HG03135 (cell line): ENCODE data around the gene EBF4.
"Not testable (repeated sequence)": the region's sequence is repeated elsewhere in the genome, so short reads cannot be mapped to it uniquely, and the experiment has no call there.

Experiments used
- ATAC-seq: cut with Tn5 transposase; IDR thresholded peaks from one replicate; pipeline ENCODE4 v1.9.1; 2021; ENCODE audit warnings: mild to moderate bottlenecking, moderate library complexity; ENCODE audit not compliant: unreplicated experiment

Gene EBF4

GRCh38 chr20:2755451-2756055, 63.0 kb downstream of the EBF4 start:
- ATAC-seq, result no peak

GRCh38 chr20:2756056-2756611, 63.6 kb downstream of the EBF4 start:
- no peak for ATAC-seq

- no peak for ATAC-seq
These were observed 64.4 kb downstream of the EBF4 start for GRCh38 chr20:2757001-2757400.

GRCh38 chr20:2757969-2758368, 65.4 kb downstream of the EBF4 start:
- no peak for ATAC-seq

GRCh38 chr20:2759143-2759542, 66.6 kb downstream of the EBF4 start:
- no peak for ATAC-seq

GRCh38 chr20:2759603-2760296, 67.2 kb downstream of the EBF4 start:
- no peak for ATAC-seq

- no peak for ATAC-seq
These were observed 67.8 kb downstream of the EBF4 start for GRCh38 chr20:2760297-2760951.

GRCh38 chr20:2760952-2761305, 68.3 kb downstream of the EBF4 start:
- no peak for ATAC-seq

- no peak for ATAC-seq
These were observed 69.3 kb downstream of the EBF4 start for GRCh38 chr20:2761885-2762284.

GRCh38 chr20:2762578-2763131, 70.1 kb downstream of the EBF4 start:
- no peak for ATAC-seq

GRCh38 chr20:2763186-2763585, 70.6 kb downstream of the EBF4 start:
- no peak for ATAC-seq

GRCh38 chr20:2767768-2768631, 75.4 kb downstream of the EBF4 start:
- ATAC-seq, result no peak

- ATAC-seq, result no peak
These were observed 76.0 kb downstream of the EBF4 start for GRCh38 chr20:2768632-2769015.

GRCh38 chr20:2770091-2770490, 77.5 kb downstream of the EBF4 start:
- not testable (repeated sequence) for ATAC-seq

GRCh38 chr20:2771631-2772080, 79.1 kb downstream of the EBF4 start:
- ATAC-seq, result no peak

GRCh38 chr20:2773812-2774211, 81.2 kb downstream of the EBF4 start:
- no peak for ATAC-seq

GRCh38 chr20:2775139-2775538, 82.6 kb downstream of the EBF4 start:
- no peak for ATAC-seq

GRCh38 chr20:2778602-2779321, 86.2 kb downstream of the EBF4 start:
- ATAC-seq, result no peak

GRCh38 chr20:2780948-2781347, 88.4 kb downstream of the EBF4 start:
- ATAC-seq, result no peak

GRCh38 chr20:2783908-2784566, 91.5 kb downstream of the EBF4 start:
- no peak for ATAC-seq
